OCI-LY1 (cell line): ENCODE measurements around the gene FLRT1.

Source experiments
- CTCF ChIP-seq: fragments of 200-600 bp; sonication (generic), shearing (Covaris generic); IDR thresholded peaks from 2 replicates; pipeline ENCODE4 v1.5.1; 2017; ENCODE audit warnings: mild to moderate bottlenecking, antibody characterized with exemption, low read length, moderate library complexity, mixed read lengths
- EZH2 ChIP-seq: fragments of 200-600 bp; sonication (generic), shearing (Covaris generic); IDR thresholded peaks from 2 replicates; pipeline ENCODE4 v1.8.0; 2017; ENCODE audit warnings: borderline replicate concordance, mixed run types, mild to moderate bottlenecking, antibody characterized with exemption, low read length, moderate library complexity, mixed read lengths

GRCh38 chr11:63986156-63986931 is 49.4 kb upstream of the FLRT1 start, which contains the start of gene OTUB1:
- no peak for TF ChIP-seq EZH2
- TF ChIP-seq CTCF: no peak
